ENCODE results near the gene MEP1B. TPM values are rescaled to one million over a fixed set of nuclear protein-coding genes. Genes with fewer than 3 reads are reported as not detected.

MEP1B gene
- total RNA-seq, 2 experiments from 2014 or later = not detected

- H3K36me3 Mint-ChIP-seq (ENCODE audit: low read depth) = no peaks in the 10 kb centered on the region
- ATAC-seq (no peak), DNase-seq (no peak)
- peaks cover 12% of the 10 kb centered on the region for H3K27me3 Mint-ChIP-seq
- no peaks in the 10 kb centered on the region for H3K4me1 Mint-ChIP-seq (ENCODE audit: low read depth)
- intact Hi-C loops (cut with micrococcal nuclease) = no loop called here
- POLR2A ChIA-PET = no interaction called here
- CTCF ChIA-PET = no interaction called here
- no peaks in the 10 kb centered on the region for H3K9me3 Mint-ChIP-seq
- TF ChIP-seq CTCF (IDR thresholded peaks at IDR 0.05) = no peak
- H3K4me3 Mint-ChIP-seq = no peak overlapping the region
- no peak overlapping the region for H3K27ac Mint-ChIP-seq
Measured at GRCh38 chr18:32190209-32190608, 370 bp downstream of the MEP1B start.

GRCh38 chr18:32195881-32196815, 6.3 kb downstream of the MEP1B start:
- CTCF ChIA-PET = no interaction called here

DNA sequence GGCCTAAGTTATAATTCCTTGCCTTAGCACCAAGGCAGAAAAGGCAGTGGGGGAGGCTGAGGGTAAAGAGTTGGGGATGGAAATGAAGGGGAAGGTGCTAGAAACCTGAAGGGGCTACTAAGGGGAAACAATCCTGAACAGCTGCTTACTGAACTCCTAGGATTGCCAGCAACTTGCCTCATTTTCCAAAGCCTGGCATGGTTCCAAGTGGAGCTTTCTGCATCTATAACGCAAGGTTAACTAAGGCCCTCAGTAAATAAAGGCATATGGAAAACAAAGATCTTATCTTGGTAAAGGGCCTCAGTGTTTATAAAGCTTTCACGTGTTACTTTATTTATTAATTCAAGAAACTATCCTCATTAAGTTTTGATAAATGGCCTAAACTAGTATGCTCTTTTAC, 10.9 kb downstream of the MEP1B start:
- CTCF ChIA-PET = interaction anchor here (1.2 to 1.4 kb wide), 2 partner anchors 10 to 71 kb away, joined by 3 to 4 read pairs; no protein-coding TSS in a partner anchor

More at GRCh38 chr18:32195881-32196815, 6.3 kb downstream of the MEP1B start:
- Mint-ChIP-seq H3K27me3 (peaks cover 2% of the 10 kb centered on the region), H3K36me3 (ENCODE audit: low read depth) (no peaks in the 10 kb centered on the region), H3K4me1 (ENCODE audit: low read depth) (no peaks in the 10 kb centered on the region), H3K9me3 (no peaks in the 10 kb centered on the region), H3K4me3 (no peak overlapping the region), H3K27ac (no peak overlapping the region)
- intact Hi-C loops (cut with micrococcal nuclease) = no loop called here
- DNase-seq (no peak), ATAC-seq (no peak)
- POLR2A ChIA-PET = interaction anchor here (0.7 kb wide), 1 partner anchor 345 kb away, joined by 3 read pairs; no protein-coding TSS in a partner anchor
- no peak for TF ChIP-seq CTCF (IDR thresholded peaks at IDR 0.05)

GRCh38 chr18:32201948-32202672, 12.3 kb downstream of the MEP1B start:
- ATAC-seq (no peak), DNase-seq (no peak)
- H3K4me1 Mint-ChIP-seq (ENCODE audit: low read depth) = no peaks in the 10 kb centered on the region
- peaks cover 2% of the 10 kb centered on the region for H3K27me3 Mint-ChIP-seq
- no peak for TF ChIP-seq CTCF (IDR thresholded peaks at IDR 0.05)
- CTCF ChIA-PET = no interaction called here
- intact Hi-C loops (cut with micrococcal nuclease) = no loop called here
- no peaks in the 10 kb centered on the region for H3K36me3 Mint-ChIP-seq (ENCODE audit: low read depth)
- POLR2A ChIA-PET = no interaction called here
- no peak overlapping the region for H3K4me3 Mint-ChIP-seq
- H3K27ac Mint-ChIP-seq = no peak overlapping the region
- H3K9me3 Mint-ChIP-seq = no peaks in the 10 kb centered on the region

More for the DNA sequence above, 10.9 kb downstream of the MEP1B start:
- Mint-ChIP-seq H3K4me3 (no peak overlapping the region), H3K36me3 (ENCODE audit: low read depth) (no peaks in the 10 kb centered on the region), H3K27me3 (peaks cover 2% of the 10 kb centered on the region), H3K9me3 (no peaks in the 10 kb centered on the region), H3K27ac (no peak overlapping the region), H3K4me1 (ENCODE audit: low read depth) (no peaks in the 10 kb centered on the region)
- no peak for TF ChIP-seq CTCF (IDR thresholded peaks at IDR 0.05)
- ATAC-seq = no peak
- intact Hi-C loops (cut with micrococcal nuclease) = no loop called here
- POLR2A ChIA-PET = no interaction called here
- DNase-seq = no peak

GRCh38 chr18:32208023-32208422, 18.2 kb downstream of the MEP1B start:
- H3K9me3 Mint-ChIP-seq = no peaks in the 10 kb centered on the region
- DNase-seq (no peak), ATAC-seq (no peak)
- H3K4me3 Mint-ChIP-seq = no peak overlapping the region
- H3K27me3 Mint-ChIP-seq = no peaks in the 10 kb centered on the region
- H3K27ac Mint-ChIP-seq = no peak overlapping the region
- intact Hi-C loops (cut with micrococcal nuclease) = no loop called here
- CTCF ChIA-PET = interaction anchor here (1.2 kb wide), 1 partner anchor 50 kb away, joined by 3 read pairs; no protein-coding TSS in a partner anchor
- POLR2A ChIA-PET = no interaction called here
- no peaks in the 10 kb centered on the region for H3K36me3 Mint-ChIP-seq (ENCODE audit: low read depth)
- no peaks in the 10 kb centered on the region for H3K4me1 Mint-ChIP-seq (ENCODE audit: low read depth)
- TF ChIP-seq CTCF (IDR thresholded peaks at IDR 0.05) = no peak
